Brain pericyte (primary cell): ENCODE measurements around the gene ANXA3.

Experiments
- DNase-seq: peaks from one replicate; pipeline ENCODE4 v3.0.0-alpha.2; 2012; ENCODE audit warnings: low read depth, low spot score

The ANXA3 gene

DNA sequence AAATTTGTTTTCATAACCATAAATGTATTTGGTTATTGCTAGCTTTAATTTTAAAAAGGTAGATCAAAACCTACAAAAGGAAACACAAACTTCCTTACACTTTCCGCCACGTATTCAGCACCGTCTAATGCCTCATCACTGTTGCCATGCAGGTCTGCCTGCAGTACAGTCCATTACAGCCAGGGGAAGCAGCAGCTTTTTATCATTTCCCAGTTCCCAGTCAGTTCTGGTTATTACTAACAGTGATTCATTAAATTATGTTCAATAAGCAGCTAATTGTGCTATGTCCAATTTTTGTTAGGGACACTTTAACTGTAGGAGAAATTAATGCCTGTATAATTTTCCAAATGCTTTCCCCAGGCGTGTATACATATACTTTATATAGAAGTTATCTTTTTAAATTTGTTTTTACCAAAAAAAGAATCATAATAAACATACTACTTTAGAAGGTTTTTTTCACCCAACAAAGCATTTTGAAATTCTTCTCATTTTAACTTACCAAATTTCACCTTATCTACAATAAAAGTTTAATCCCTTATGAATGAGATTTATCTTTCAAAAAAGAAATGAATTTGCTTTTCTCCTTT is 93.3 kb downstream of the ANXA3 start:
- DNase-seq = no peak

GRCh38 chr4:78645853-78646757 is 94.5 kb downstream of the ANXA3 start:
- no peak for DNase-seq

- no peak for DNase-seq
Observed at GRCh38 chr4:78647272-78647671, 95.7 kb downstream of the ANXA3 start.

DNA sequence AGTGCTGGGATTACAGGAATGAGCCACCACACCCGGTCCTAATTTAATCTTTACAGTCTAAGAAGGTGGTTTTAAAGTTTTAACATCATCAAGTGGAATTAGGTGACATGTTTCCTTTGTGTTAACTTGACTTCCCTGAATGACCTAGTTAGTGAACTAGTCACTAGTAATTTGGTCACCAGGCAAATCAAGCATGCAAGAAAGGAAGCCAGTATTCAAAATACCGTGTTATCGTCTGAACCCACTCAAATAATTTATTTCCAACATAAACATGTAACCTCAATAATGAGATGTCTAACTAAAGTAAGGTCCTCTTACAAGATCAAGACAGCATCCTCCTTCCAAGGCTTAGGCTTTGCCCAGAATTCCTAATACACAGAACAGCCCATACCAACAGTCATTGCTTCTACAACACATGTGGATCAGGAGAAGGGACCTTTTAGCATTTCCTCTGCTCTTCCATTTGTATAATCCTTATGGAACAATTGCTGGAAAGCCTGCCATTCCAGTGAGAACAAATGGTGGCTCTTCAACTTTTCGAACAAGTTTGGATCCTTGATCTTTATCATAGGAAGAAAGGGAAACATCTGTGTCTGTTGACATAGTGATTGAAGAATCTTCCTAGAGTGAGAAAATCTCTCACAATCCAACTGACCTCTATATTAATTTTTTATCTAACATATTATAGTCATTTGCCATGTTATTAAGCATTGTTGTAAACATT is 97.2 kb downstream of the ANXA3 start:
- no peak for DNase-seq

GRCh38 chr4:78650106-78651024 is 98.8 kb downstream of the ANXA3 start:
- no peak for DNase-seq

DNA sequence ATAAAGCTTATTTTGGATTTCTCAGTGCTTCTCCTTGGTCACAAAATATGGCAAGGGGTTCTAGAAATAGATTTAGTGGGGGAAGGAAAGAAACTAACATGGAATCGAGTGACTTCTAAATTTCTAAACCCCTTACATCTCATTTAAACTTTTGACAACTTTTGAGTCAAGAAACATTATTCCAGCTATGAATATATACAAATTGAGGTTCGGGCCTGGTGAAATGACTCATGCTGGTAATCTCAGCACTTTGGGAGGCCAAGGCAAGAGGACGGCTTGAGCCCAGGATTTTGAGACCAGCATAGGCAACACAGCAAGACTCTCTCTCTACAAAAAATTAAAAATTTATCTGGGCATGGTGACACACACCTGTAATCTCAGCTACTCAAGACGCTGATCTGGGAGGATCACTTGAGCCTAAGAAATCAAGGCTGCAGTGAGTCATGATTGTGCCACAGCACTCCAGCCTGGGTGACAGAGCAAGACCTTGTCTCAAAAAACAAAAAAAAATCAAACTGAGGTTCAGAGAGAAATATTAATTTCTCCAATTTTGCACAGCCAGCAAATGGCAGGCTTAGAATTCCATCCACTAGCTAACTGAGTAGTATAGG is 99.8 kb downstream of the ANXA3 start:
- DNase-seq = no peak

GRCh38 chr4:78652282-78652876 is 100.8 kb downstream of the ANXA3 start:
- no peak for DNase-seq

DNA sequence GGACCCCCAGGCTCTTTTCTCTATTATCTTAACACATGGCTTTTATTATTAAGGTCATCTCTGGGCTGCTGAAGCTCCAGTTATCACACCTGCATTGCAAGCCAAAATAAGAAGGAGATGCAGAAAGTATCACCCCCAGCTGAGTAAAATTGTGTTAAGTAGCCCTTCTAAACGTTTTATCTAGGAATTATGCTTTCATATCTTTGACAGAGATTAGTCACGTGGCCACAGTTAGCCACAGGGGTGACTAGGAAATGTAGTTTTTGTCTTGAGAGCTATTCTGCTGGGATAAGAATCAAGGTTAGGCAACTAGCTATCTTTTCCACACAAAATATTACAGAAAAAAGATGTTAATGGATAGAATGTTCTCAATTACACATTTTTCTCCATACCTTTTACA is 102.1 kb downstream of the ANXA3 start:
- DNase-seq = no peak

- no peak for DNase-seq
Observed at GRCh38 chr4:78654807-78655206, 103.2 kb downstream of the ANXA3 start.

DNA sequence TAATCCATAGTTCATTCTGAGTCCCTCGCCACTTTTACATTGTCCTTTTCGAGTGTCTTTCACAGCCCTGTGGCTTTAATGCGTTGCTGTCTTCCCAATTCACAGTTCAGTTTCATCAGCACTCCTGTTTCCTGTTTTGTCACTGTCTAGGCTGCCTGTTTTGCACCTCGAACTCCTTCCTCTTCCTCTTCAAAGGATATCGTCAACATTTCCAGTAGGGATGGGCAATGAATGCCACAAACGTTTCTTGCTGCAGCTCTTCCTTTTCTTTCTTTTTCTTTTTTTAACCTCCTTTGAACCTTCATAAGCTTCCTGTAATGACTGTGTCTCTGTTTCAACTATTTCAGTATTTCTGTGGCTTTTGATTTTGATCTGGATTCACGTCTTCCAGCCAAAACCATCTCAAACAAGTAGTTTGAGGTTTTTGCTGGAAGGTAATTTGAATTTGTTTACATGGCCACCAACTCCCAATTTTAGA is 105.4 kb downstream of the ANXA3 start:
- no peak for DNase-seq

DNA sequence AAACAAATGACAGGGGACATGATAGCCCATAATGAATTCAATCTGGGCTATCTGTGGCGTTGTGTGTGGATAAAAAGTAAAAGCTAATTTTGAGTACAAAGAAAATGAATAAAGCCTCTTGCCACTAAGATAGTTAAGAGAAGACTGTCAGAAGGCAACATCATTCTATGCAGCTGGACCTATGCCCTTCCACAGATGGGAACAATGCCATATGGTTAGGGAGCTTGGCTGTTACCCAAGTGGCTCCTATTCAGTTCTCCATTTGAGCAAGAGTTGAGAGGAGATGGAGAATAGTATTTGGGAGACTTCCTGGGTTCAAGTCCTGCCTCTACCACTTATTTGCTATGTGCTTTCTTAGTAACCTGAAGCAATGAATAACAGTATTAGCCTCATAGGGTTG is 107.7 kb downstream of the ANXA3 start:
- DNase-seq = no peak

GRCh38 chr4:78659665-78660064 is 108.1 kb downstream of the ANXA3 start:
- DNase-seq = no peak
